ENCODE measurements around the gene C1QTNF9. TPM values are rescaled to one million over a fixed set of nuclear protein-coding genes. Genes with fewer than 3 reads are reported as not detected.
"Not testable (repeated sequence)": the region's sequence is repeated elsewhere in the genome, so short reads cannot be mapped to it uniquely, and the experiment has no call there.

The C1QTNF9 gene
- total RNA-seq, 2 experiments from 2014 or later = not detected

- Mint-ChIP-seq H3K9me3 (ENCODE audit: insufficient read depth) (no peaks in the 10 kb centered on the region), H3K4me1 (ENCODE audit: low read depth) (no peaks in the 10 kb centered on the region), H3K27me3 (ENCODE audit: low read depth) (peaks cover 25% of the 10 kb centered on the region), H3K27ac (no peak overlapping the region), H3K36me3 (ENCODE audit: low read depth) (no peaks in the 10 kb centered on the region), H3K4me3 (no peak overlapping the region)
- ATAC-seq (no peak), DNase-seq (no peak)
- POLR2A ChIA-PET = no interaction called here
- CTCF ChIA-PET = no interaction called here
Observed at GRCh38 chr13:24323036-24323738, 13.8 kb downstream of the C1QTNF9 start.

- CTCF ChIA-PET = no interaction called here
Observed at GRCh38 chr13:24323739-24324075, 14.3 kb downstream of the C1QTNF9 start.

GRCh38 chr13:24327598-24327997, 18.2 kb downstream of the C1QTNF9 start:
- CTCF ChIA-PET; H3K9me3 Mint-ChIP-seq (ENCODE audit: insufficient read depth); DNase-seq; ATAC-seq; H3K4me3 Mint-ChIP-seq; H3K27ac Mint-ChIP-seq; POLR2A ChIA-PET; H3K36me3 Mint-ChIP-seq (ENCODE audit: low read depth); H3K4me1 Mint-ChIP-seq (ENCODE audit: low read depth): not testable (repeated sequence)
- peaks cover 40% of the 10 kb centered on the region for H3K27me3 Mint-ChIP-seq (ENCODE audit: low read depth)

More at GRCh38 chr13:24323739-24324075, 14.3 kb downstream of the C1QTNF9 start:
- Mint-ChIP-seq H3K4me1 (ENCODE audit: low read depth) (no peaks in the 10 kb centered on the region), H3K27me3 (ENCODE audit: low read depth) (peaks cover 30% of the 10 kb centered on the region), H3K4me3 (no peak overlapping the region), H3K9me3 (ENCODE audit: insufficient read depth) (no peaks in the 10 kb centered on the region), H3K36me3 (ENCODE audit: low read depth) (no peaks in the 10 kb centered on the region), H3K27ac (no peak overlapping the region)
- ATAC-seq (no peak), DNase-seq (no peak)
- POLR2A ChIA-PET = no interaction called here

- H3K36me3 Mint-ChIP-seq (ENCODE audit: low read depth) = no peaks in the 10 kb centered on the region
- H3K4me3 Mint-ChIP-seq = no peak overlapping the region
- ChIA-PET POLR2A (no interaction called here), CTCF (no interaction called here)
- peaks cover 40% of the 10 kb centered on the region for H3K27me3 Mint-ChIP-seq (ENCODE audit: low read depth)
- DNase-seq (no peak), ATAC-seq (peak; percentile 42)
- no peak overlapping the region for H3K27ac Mint-ChIP-seq
- no peaks in the 10 kb centered on the region for H3K9me3 Mint-ChIP-seq (ENCODE audit: insufficient read depth)
- no peaks in the 10 kb centered on the region for H3K4me1 Mint-ChIP-seq (ENCODE audit: low read depth)
Observed at GRCh38 chr13:24328145-24328544, 18.8 kb downstream of the C1QTNF9 start.

- ATAC-seq (no peak), DNase-seq (no peak)
- POLR2A ChIA-PET = no interaction called here
- H3K36me3 Mint-ChIP-seq (ENCODE audit: low read depth) = no peaks in the 10 kb centered on the region
- H3K9me3 Mint-ChIP-seq (ENCODE audit: insufficient read depth) = no peaks in the 10 kb centered on the region
- H3K27me3 Mint-ChIP-seq (ENCODE audit: low read depth) = peaks cover 5% of the 10 kb centered on the region
- no peaks in the 10 kb centered on the region for H3K4me1 Mint-ChIP-seq (ENCODE audit: low read depth)
- no peak overlapping the region for H3K4me3 Mint-ChIP-seq
- CTCF ChIA-PET = no interaction called here
- no peak overlapping the region for H3K27ac Mint-ChIP-seq
Observed at GRCh38 chr13:24338721-24339120, 29.3 kb downstream of the C1QTNF9 start.

GRCh38 chr13:24339937-24340607, 30.7 kb downstream of the C1QTNF9 start:
- ChIA-PET CTCF (no interaction called here), POLR2A (no interaction called here)
- Mint-ChIP-seq H3K27ac (no peak overlapping the region), H3K9me3 (ENCODE audit: insufficient read depth) (no peaks in the 10 kb centered on the region), H3K36me3 (ENCODE audit: low read depth) (no peaks in the 10 kb centered on the region), H3K27me3 (ENCODE audit: low read depth) (peaks cover 7% of the 10 kb centered on the region), H3K4me1 (ENCODE audit: low read depth) (no peaks in the 10 kb centered on the region), H3K4me3 (no peak overlapping the region)
- ATAC-seq (no peak), DNase-seq (no peak)

GRCh38 chr13:24340608-24340955, 31.2 kb downstream of the C1QTNF9 start:
- H3K27ac Mint-ChIP-seq = no peak overlapping the region
- H3K9me3 Mint-ChIP-seq (ENCODE audit: insufficient read depth) = no peaks in the 10 kb centered on the region
- POLR2A ChIA-PET = no interaction called here
- H3K27me3 Mint-ChIP-seq (ENCODE audit: low read depth) = peaks cover 10% of the 10 kb centered on the region
- DNase-seq (no peak), ATAC-seq (no peak)
- H3K4me1 Mint-ChIP-seq (ENCODE audit: low read depth) = no peaks in the 10 kb centered on the region
- no peaks in the 10 kb centered on the region for H3K36me3 Mint-ChIP-seq (ENCODE audit: low read depth)
- H3K4me3 Mint-ChIP-seq = no peak overlapping the region
- CTCF ChIA-PET = no interaction called here

- no peaks in the 10 kb centered on the region for H3K36me3 Mint-ChIP-seq (ENCODE audit: low read depth)
- no peak for ATAC-seq
Observed at GRCh38 chr13:24341439-24341838, 32.1 kb downstream of the C1QTNF9 start.

GRCh38 chr13:24348385-24348784, 39.0 kb downstream of the C1QTNF9 start:
- POLR2A ChIA-PET = no interaction called here
- Mint-ChIP-seq H3K4me3 (no peak overlapping the region), H3K27ac (no peak overlapping the region), H3K4me1 (ENCODE audit: low read depth) (no peaks in the 10 kb centered on the region), H3K9me3 (ENCODE audit: insufficient read depth) (no peaks in the 10 kb centered on the region), H3K27me3 (ENCODE audit: low read depth) (peaks cover 5% of the 10 kb centered on the region), H3K36me3 (ENCODE audit: low read depth) (no peaks in the 10 kb centered on the region)
- no peak for DNase-seq
- no peak for ATAC-seq
- CTCF ChIA-PET = no interaction called here

More at GRCh38 chr13:24341439-24341838, 32.1 kb downstream of the C1QTNF9 start:
- Mint-ChIP-seq H3K4me3 (no peak overlapping the region), H3K9me3 (ENCODE audit: insufficient read depth) (no peaks in the 10 kb centered on the region), H3K27me3 (ENCODE audit: low read depth) (peaks cover 10% of the 10 kb centered on the region), H3K27ac (no peak overlapping the region), H3K4me1 (ENCODE audit: low read depth) (no peaks in the 10 kb centered on the region)
- ChIA-PET CTCF (no interaction called here), POLR2A (no interaction called here)
- DNase-seq = no peak

GRCh38 chr13:24348797-24349515, 39.6 kb downstream of the C1QTNF9 start:
- CTCF ChIA-PET = no interaction called here
- DNase-seq (no peak), ATAC-seq (no peak)
- Mint-ChIP-seq H3K4me1 (ENCODE audit: low read depth) (no peaks in the 10 kb centered on the region), H3K27me3 (ENCODE audit: low read depth) (peaks cover 5% of the 10 kb centered on the region), H3K27ac (no peak overlapping the region), H3K36me3 (ENCODE audit: low read depth) (no peaks in the 10 kb centered on the region), H3K4me3 (no peak overlapping the region), H3K9me3 (ENCODE audit: insufficient read depth) (no peaks in the 10 kb centered on the region)
- POLR2A ChIA-PET = no interaction called here

GRCh38 chr13:24349778-24350664, 40.6 kb downstream of the C1QTNF9 start:
- H3K4me1 Mint-ChIP-seq (ENCODE audit: low read depth); H3K27ac Mint-ChIP-seq; H3K27me3 Mint-ChIP-seq (ENCODE audit: low read depth); CTCF ChIA-PET; DNase-seq; H3K9me3 Mint-ChIP-seq (ENCODE audit: insufficient read depth); ATAC-seq; POLR2A ChIA-PET; H3K4me3 Mint-ChIP-seq; H3K36me3 Mint-ChIP-seq (ENCODE audit: low read depth): not testable (repeated sequence)

- POLR2A ChIA-PET = no interaction called here
- no peaks in the 10 kb centered on the region for H3K27me3 Mint-ChIP-seq (ENCODE audit: low read depth)
- DNase-seq (no peak), ATAC-seq (no peak)
- H3K4me3 Mint-ChIP-seq = no peak overlapping the region
- H3K4me1 Mint-ChIP-seq (ENCODE audit: low read depth) = no peaks in the 10 kb centered on the region
- no peaks in the 10 kb centered on the region for H3K36me3 Mint-ChIP-seq (ENCODE audit: low read depth)
- no peaks in the 10 kb centered on the region for H3K9me3 Mint-ChIP-seq (ENCODE audit: insufficient read depth)
- H3K27ac Mint-ChIP-seq = no peak overlapping the region
- CTCF ChIA-PET = no interaction called here
Observed at GRCh38 chr13:24351423-24351822, 42.0 kb downstream of the C1QTNF9 start.
